GM19043 (cell line): Measurements from ENCODE around the gene KRT17.
"Not testable (repeated sequence)": the region's sequence is repeated elsewhere in the genome, so short reads cannot be mapped to it uniquely, and the experiment has no call there.

ENCODE experiments used
- ATAC-seq: cut with Tn5 transposase; IDR thresholded peaks from one replicate; pipeline ENCODE4 v1.9.1; 2021; ENCODE audit warnings: low read depth; ENCODE audit not compliant: unreplicated experiment

The KRT17 gene

GRCh38 chr17:41621916-41622315, 2.5 kb downstream of the KRT17 start:
- no peak for ATAC-seq

- ATAC-seq = not testable (repeated sequence)
These were observed 2.9 kb downstream of the KRT17 start for GRCh38 chr17:41621435-41621817.

GRCh38 chr17:41620583-41621434, 3.6 kb downstream of the KRT17 start:
- no peak for ATAC-seq

GRCh38 chr17:41619927-41620582, 4.3 kb downstream of the KRT17 start:
- ATAC-seq = not testable (repeated sequence)

- no peak for ATAC-seq
These were observed 5.1 kb downstream of the KRT17 start for GRCh38 chr17:41619036-41619926.

GRCh38 chr17:41618341-41619035, 5.9 kb downstream of the KRT17 start:
- no peak for ATAC-seq

- ATAC-seq = no peak
These were observed 6.7 kb downstream of the KRT17 start for GRCh38 chr17:41617698-41618097.

- no peak for ATAC-seq
These were observed 7.2 kb downstream of the KRT17 start for GRCh38 chr17:41617136-41617535.

GRCh38 chr17:41616486-41616885, 7.9 kb downstream of the KRT17 start:
- not testable (repeated sequence) for ATAC-seq

- no peak for ATAC-seq
These were observed 8.9 kb downstream of the KRT17 start for GRCh38 chr17:41615454-41615853.

- not testable (repeated sequence) for ATAC-seq
These were observed 9.6 kb downstream of the KRT17 start for GRCh38 chr17:41614767-41615166.

GRCh38 chr17:41614098-41614497, 10.3 kb downstream of the KRT17 start:
- ATAC-seq = no peak

- ATAC-seq = no peak
These were observed 10.9 kb downstream of the KRT17 start for GRCh38 chr17:41613277-41614082.

- not testable (repeated sequence) for ATAC-seq
These were observed 11.8 kb downstream of the KRT17 start, which contains the start of gene KRT16 for GRCh38 chr17:41612376-41613160. Gene KRT16 (minus strand): TSS chr17:41612767. CDS start chr17:41612688, 79 bp downstream.

- no peak for ATAC-seq
These were observed 13.3 kb downstream of the KRT17 start for GRCh38 chr17:41610965-41611640.

- not testable (repeated sequence) for ATAC-seq
These were observed 14.3 kb downstream of the KRT17 start for GRCh38 chr17:41610061-41610517.

GRCh38 chr17:41606930-41607329, 17.4 kb downstream of the KRT17 start:
- ATAC-seq = not testable (repeated sequence)

- ATAC-seq = no peak
These were observed 21.9 kb downstream of the KRT17 start for GRCh38 chr17:41602524-41602923.
